Measurements from ENCODE around the gene GDPGP1. TPM values are rescaled to one million over a fixed set of nuclear protein-coding genes. Genes with fewer than 3 reads are reported as not detected.

GDPGP1 gene
- total RNA-seq, 2 donors from 2014 or later: 14.4 to 18.6 TPM

DNA sequence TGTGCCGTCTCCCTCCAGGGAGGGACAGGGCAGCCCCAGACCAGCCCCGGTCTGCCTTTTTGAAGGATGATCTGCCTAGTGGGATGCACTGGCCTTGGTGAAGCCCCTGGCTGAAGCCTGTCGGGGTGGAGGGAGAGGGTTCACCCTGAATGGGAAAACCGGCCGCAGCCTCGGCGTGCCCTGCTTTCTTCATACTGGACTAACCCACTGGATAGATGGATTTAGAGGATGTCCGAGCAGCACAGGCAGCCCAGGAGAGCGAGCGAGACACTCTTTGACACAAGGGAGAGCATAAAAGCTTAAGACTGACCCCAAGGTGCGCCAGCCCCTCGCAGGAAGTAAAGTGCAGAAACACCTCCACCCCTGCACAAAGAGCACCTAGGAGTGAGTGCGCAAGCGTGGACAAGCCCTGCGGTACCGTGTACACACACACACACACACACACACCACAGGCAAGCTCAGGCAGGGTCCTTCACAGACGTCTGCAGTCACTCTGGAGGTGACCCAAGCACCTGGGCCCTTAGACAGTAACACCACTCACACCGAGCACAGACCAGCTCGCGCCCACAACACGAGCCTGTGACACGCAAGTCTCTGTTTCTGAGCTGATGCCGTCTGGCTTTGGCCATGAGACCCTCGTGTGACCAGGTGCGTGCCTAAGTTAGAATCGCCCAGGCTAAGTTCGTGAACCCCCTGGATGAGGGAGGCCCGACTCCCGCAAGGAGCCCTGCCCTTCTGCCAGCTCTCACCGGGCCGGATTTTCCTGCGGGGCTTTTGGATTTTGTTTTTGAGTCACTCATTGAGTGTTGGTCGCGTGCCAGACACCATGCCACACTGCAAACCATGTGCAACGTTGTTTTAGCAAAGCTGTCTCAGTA is 21.5 kb upstream of the GDPGP1 start:
- no peak overlapping the region for H3K4me3 ChIP-seq
- H3K36me3 ChIP-seq: peaks cover 5% of the 10 kb centered on the region
- DNase-seq: peak; percentile 49
- intact Hi-C loops (cut with DNase I): no loop called here
- peaks cover 35% of the 10 kb centered on the region for H3K4me1 ChIP-seq
- no peaks in the 10 kb centered on the region for H3K27me3 ChIP-seq
- TF ChIP-seq, protein P1, sequence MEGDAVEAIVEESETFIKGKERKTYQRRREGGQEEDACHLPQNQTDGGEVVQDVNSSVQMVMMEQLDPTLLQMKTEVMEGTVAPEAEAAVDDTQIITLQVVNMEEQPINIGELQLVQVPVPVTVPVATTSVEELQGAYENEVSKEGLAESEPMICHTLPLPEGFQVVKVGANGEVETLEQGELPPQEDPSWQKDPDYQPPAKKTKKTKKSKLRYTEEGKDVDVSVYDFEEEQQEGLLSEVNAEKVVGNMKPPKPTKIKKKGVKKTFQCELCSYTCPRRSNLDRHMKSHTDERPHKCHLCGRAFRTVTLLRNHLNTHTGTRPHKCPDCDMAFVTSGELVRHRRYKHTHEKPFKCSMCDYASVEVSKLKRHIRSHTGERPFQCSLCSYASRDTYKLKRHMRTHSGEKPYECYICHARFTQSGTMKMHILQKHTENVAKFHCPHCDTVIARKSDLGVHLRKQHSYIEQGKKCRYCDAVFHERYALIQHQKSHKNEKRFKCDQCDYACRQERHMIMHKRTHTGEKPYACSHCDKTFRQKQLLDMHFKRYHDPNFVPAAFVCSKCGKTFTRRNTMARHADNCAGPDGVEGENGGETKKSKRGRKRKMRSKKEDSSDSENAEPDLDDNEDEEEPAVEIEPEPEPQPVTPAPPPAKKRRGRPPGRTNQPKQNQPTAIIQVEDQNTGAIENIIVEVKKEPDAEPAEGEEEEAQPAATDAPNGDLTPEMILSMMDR (IDR thresholded peaks at IDR 0.05): no peak
- H3K9ac ChIP-seq (ENCODE audit: low read depth in 2 of 2, low read length in 2 of 2): peak overlapping the region; percentile 60 to 76
- peak overlapping the region; percentile 90 for H3K27ac ChIP-seq
- H3K9me3 ChIP-seq: no peaks in the 10 kb centered on the region

DNA sequence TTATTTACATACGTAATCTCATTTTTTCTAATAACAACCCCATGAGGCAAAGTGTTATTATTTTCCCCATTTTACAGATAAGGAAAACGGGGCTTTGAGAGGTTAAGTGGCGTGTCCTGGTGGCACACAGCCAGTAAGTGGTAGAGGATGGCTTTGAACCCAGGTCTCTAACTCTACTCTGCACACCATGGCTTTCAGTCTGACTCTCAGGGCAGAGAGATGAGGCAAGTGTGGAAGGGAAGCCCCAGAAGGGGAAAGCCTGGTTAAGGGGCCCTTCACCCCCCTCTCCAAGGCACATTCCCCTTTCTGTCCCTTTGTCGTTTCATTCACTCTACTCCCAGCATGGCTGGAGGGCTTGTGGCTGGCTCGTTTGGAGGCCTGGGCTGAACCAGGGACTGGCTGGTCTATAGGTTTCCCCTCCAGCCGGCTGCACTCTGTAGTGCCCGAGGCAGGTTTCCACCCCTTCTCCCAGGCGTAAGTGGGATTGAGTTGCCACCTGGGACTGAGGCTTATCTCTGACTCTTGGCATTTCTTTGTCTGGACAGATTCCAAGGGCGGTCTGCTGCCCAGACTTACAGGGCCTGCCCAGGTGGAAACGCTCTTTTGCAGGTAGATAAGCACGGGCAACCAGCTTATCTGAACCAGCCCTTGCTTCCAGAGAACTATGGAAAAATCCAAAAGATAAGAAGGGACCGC is 20.7 kb upstream of the GDPGP1 start:
- TF ChIP-seq, protein P1 (IDR thresholded peaks at IDR 0.05): no peak
- Histone ChIP-seq H3K9me3 (no peaks in the 10 kb centered on the region), H3K27ac (peak overlapping the region; percentile 90), H3K27me3 (no peaks in the 10 kb centered on the region), H3K4me3 (no peak overlapping the region), H3K9ac (ENCODE audit: low read depth in 2 of 2, low read length in 2 of 2) (peak overlapping the region; percentile 60 to 76), H3K36me3 (peaks cover 10% of the 10 kb centered on the region), H3K4me1 (peaks cover 35% of the 10 kb centered on the region)
- intact Hi-C loops (cut with DNase I): no loop called here
- DNase-seq: peak; percentile 87

DNA sequence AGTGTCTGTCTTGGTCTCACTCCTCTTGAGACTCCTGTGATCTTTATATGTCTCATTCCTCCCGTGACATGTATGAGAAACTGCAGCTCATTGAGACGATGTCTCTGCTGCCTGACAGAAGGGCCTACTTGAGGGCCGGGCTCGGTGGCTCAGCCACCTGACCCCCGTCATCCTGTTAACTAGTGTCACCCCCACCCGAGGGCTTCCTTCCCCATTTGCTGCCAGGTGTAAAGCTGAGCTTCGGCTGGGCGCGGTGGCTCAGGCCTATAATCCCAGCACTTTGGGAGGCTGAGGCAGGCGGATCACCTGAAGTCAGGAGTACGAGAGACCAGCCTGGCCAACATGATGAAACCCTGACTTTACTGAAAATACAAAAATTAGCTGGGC is 20.2 kb upstream of the GDPGP1 start:
- peak overlapping the region; percentile 90 for H3K27ac ChIP-seq
- H3K9me3 ChIP-seq: no peaks in the 10 kb centered on the region
- no peaks in the 10 kb centered on the region for H3K27me3 ChIP-seq
- no peak for DNase-seq
- intact Hi-C loops (cut with DNase I): no loop called here
- peaks cover 35% of the 10 kb centered on the region for H3K4me1 ChIP-seq
- TF ChIP-seq, protein P1 (IDR thresholded peaks at IDR 0.05): no peak
- H3K4me3 ChIP-seq: no peak overlapping the region
- H3K9ac ChIP-seq (ENCODE audit: low read depth in 2 of 2, low read length in 2 of 2): peak overlapping the region; percentile 58 to 76
- H3K36me3 ChIP-seq: peaks cover 10% of the 10 kb centered on the region

DNA sequence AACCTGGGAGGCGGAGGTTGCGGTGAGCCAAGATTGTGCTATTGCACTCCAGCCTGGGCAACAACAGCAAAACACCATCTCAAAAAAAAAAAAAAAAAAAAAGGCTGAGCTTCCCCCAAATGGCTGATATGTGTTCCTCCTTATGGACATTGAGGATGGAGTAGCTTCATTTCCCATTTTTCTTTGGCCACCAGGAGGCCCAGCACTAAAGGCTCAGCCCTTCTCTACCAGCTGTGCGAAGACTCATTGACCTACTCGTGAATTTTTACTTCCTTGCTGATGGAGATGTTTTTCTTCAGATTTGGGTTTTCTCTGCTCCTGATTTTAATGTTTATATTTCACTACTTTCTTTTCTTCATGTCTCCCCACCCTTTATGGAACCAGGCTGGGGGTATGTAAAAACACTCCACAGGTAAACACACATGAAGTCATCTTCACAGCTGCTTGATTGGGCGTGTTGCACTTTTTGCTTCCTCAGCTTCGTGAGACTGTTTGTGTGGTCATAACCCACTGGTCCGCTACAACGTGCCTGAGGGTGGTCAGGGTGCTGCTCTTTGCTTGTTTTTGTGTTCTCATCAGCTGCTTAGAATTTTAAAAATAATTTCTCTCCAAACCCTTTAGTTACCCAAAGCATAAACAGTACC is 19.3 kb upstream of the GDPGP1 start:
- no peak overlapping the region for H3K9ac ChIP-seq (ENCODE audit: low read depth in 2 of 2, low read length in 2 of 2)
- peak overlapping the region; percentile 90 for H3K27ac ChIP-seq
- H3K4me1 ChIP-seq: peaks cover 35% of the 10 kb centered on the region
- TF ChIP-seq, protein P1 (IDR thresholded peaks at IDR 0.05): no peak
- H3K9me3 ChIP-seq: no peaks in the 10 kb centered on the region
- H3K4me3 ChIP-seq: no peak overlapping the region
- no peak for DNase-seq
- H3K27me3 ChIP-seq: no peaks in the 10 kb centered on the region
- peaks cover 10% of the 10 kb centered on the region for H3K36me3 ChIP-seq
- intact Hi-C loops (cut with DNase I): no loop called here

DNA sequence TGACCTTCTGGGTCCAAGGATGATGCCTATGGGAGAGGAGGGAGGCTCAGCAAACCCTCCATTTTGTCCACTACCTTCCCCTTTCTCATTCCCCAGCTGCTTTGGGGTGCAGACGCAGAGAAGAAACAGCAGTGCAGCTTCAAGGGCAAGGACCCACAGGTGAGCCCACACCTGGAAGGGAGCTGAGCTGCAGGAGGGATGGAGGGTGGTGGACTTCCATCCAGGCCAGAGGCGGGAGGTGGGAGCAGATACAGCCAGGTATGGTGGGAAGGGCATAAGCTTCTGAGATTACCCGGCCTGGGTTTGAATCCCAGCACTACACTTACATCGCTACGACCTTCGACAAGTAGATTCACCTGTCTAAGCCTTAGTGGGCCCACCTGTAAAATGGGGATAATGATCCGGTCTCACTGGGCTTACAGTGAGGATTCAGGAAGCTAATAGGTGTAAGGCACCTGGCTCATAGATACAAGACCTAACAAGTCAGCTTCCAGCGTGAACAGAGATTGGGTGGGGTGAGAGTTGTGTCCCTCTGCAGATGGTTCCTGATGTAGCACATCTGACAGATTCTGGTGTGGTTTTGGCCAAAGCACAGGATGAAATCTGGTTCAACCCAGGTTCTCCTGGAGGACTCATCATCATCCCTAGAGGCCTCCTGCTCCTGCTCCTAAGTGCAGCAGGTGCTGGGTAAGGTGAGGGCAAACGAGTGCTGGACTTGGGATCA is 16.2 kb upstream of the GDPGP1 start:
- Histone ChIP-seq H3K4me1 (peaks cover 13% of the 10 kb centered on the region), H3K4me3 (no peak overlapping the region), H3K36me3 (peaks cover 10% of the 10 kb centered on the region), H3K27me3 (no peaks in the 10 kb centered on the region), H3K9ac (ENCODE audit: low read depth in 2 of 2, low read length in 2 of 2) (no peak overlapping the region), H3K27ac (no peak overlapping the region), H3K9me3 (no peaks in the 10 kb centered on the region)
- DNase-seq: no peak
- intact Hi-C loops (cut with DNase I): no loop called here
- TF ChIP-seq, protein P1 (IDR thresholded peaks at IDR 0.05): no peak

Measured in colonic mucosa (tissue), 4 donors.